SK-N-SH (cell line): ENCODE data around the gene ZDHHC11. TPM values are rescaled to one million over a fixed set of nuclear protein-coding genes. Genes with fewer than 3 reads are reported as not detected.

Source experiments
- CTCF ChIA-PET: fragments of 300-600, 350-600 bp; formaldehyde crosslinking; extraction: SDS; loops from one replicate; lab custom pipeline; 2021; lab: Yijun Ruan, JAX
- POLR2A ChIA-PET: fragments of 350-600 bp; sonication (Branson Sonifier 250); formaldehyde crosslinking; extraction: SDS; loops from one replicate; lab custom pipeline; 2020; ENCODE audit warnings: antibody characterized with exemption, inconsistent platforms; lab: Yijun Ruan, JAX
- DNase-seq: peaks from one replicate; pipeline ENCODE4 v3.0.0; 2012
- H2AFZ ChIP-seq: fragments of 200-600 bp; sonication (generic); 2 replicates; pipeline ENCODE4 v1.8.1; 2016; ENCODE audit warnings: antibody characterized with exemption, mild to moderate bottlenecking, low read depth
- H3F3A ChIP-seq: fragments of 200-600 bp; sonication (generic); replicated peaks from 2 replicates; pipeline ENCODE3; 2016; ENCODE audit warnings: antibody characterized with exemption, mild to moderate bottlenecking; ENCODE audit not compliant: insufficient read depth
- H3K27ac ChIP-seq, 2 experiments: fragments of 200-500 bp in 1 of 2; fragments of 200-600 bp in 1 of 2; sonication (Bioruptor generic) in 1 of 2; sonication (generic), shearing (Covaris generic) in 1 of 2; 2 replicates each; pipeline versions ENCODE4 v1.5.1 to v1.6.1; 2014 to 2016; ENCODE audit warnings: low read depth in 2 of 2, inconsistent platforms in 1 of 2, low read length in 1 of 2, mild to moderate bottlenecking in 1 of 2, mixed read lengths in 1 of 2
- H3K27me3 ChIP-seq: fragments of 200-600 bp; sonication (generic), shearing (Covaris generic); 2 replicates; pipeline ENCODE4 v1.6.1; 2016; ENCODE audit warnings: mixed run types; ENCODE audit not compliant: insufficient read depth
- H3K36me3 ChIP-seq, 2 experiments: fragments of 200-500 bp in 1 of 2; fragments of 200-600 bp in 1 of 2; sonication (Bioruptor generic) in 1 of 2; sonication (generic) in 1 of 2; replicated peaks in 1 of 2; 2 replicates each; pipeline versions ENCODE3 to v1.5.1; 2014 to 2016; ENCODE audit warnings: low read length in 1 of 2, mild to moderate bottlenecking in 1 of 2; ENCODE audit not compliant: insufficient read depth in 2 of 2, control insufficient read depth in 1 of 2
- H3K4me1 ChIP-seq, 2 experiments: fragments of 200-500 bp in 1 of 2; fragments of 200-600 bp in 1 of 2; sonication (Bioruptor generic) in 1 of 2; sonication (generic), shearing (Covaris generic) in 1 of 2; 2 replicates each; pipeline versions ENCODE4 v1.5.1 to v1.6.1; 2014 to 2016; ENCODE audit warnings: low read depth in 1 of 2, low read length in 1 of 2, mixed run types in 1 of 2; ENCODE audit not compliant: insufficient read depth in 2 of 2, control insufficient read depth in 1 of 2
- H3K4me2 ChIP-seq: fragments of 200-600 bp; sonication (generic), shearing (Covaris generic); 2 replicates; pipeline ENCODE4 v1.6.1; 2017; ENCODE audit warnings: mixed run types
- H3K4me3 ChIP-seq, 2 experiments: fragments of 200-500 bp in 1 of 2; fragments of 200-600 bp in 1 of 2; sonication (Bioruptor generic) in 1 of 2; sonication (generic), shearing (Covaris generic) in 1 of 2; 2 replicates each; pipeline versions ENCODE4 v1.5.1 to v1.8.1; 2014 to 2016; ENCODE audit warnings: low read depth in 2 of 2, inconsistent platforms in 1 of 2, low read length in 1 of 2, mild to moderate bottlenecking in 1 of 2, mixed read lengths in 1 of 2, moderate library complexity in 1 of 2
- H3K79me2 ChIP-seq: fragments of 200-600 bp; sonication (generic); 2 replicates; pipeline ENCODE4 v1.8.1; 2017; ENCODE audit warnings: mild to moderate bottlenecking; ENCODE audit not compliant: insufficient read depth
- H3K9ac ChIP-seq: fragments of 200-600 bp; sonication (generic); 2 replicates; pipeline ENCODE4 v1.6.1; 2017; ENCODE audit warnings: mixed run types
- H3K9me2 ChIP-seq: fragments of 200-600 bp; sonication (generic); 2 replicates; pipeline ENCODE4 v1.6.1; 2017; ENCODE audit warnings: mixed run types
- H3K9me3 ChIP-seq: fragments of 200-600 bp; sonication (generic); 2 replicates; pipeline ENCODE4 v1.6.1; 2017; ENCODE audit warnings: mixed run types, mild to moderate bottlenecking, moderate library complexity
- H4K20me1 ChIP-seq: fragments of 200-600 bp; sonication (generic); 2 replicates; pipeline ENCODE4 v1.6.1; 2017; ENCODE audit warnings: mild to moderate bottlenecking, mixed run types; ENCODE audit not compliant: insufficient read depth
- CHD2 ChIP-seq: fragments of 150-350 bp; IDR thresholded peaks from 2 replicates; pipeline ENCODE4 v1.6.1; 2018; ENCODE audit warnings: low read length; ENCODE audit not compliant: partially characterized antibody
- EP300 ChIP-seq, 2 experiments: IDR thresholded peaks; 2 replicates each; pipeline versions ENCODE4 v1.4.0 to v1.6.1; 2012; ENCODE audit warnings: borderline replicate concordance in 1 of 2, low read depth in 1 of 2, low read length in 1 of 2
- FOSL2 ChIP-seq: IDR thresholded peaks from 2 replicates; pipeline ENCODE4 v1.4.0; 2012; ENCODE audit warnings: low read depth, mild to moderate bottlenecking, moderate library complexity, borderline replicate concordance
- GATA2 ChIP-seq: sonication (generic); formaldehyde crosslinking; IDR thresholded peaks from 2 replicates; pipeline ENCODE4 v1.5.0; 2020; ENCODE audit warnings: mild to moderate bottlenecking, missing genetic modification reagents
- JUND ChIP-seq: IDR thresholded peaks from 2 replicates; pipeline ENCODE4 v1.4.0; 2012
- NRF1 ChIP-seq: IDR thresholded peaks from 2 replicates; pipeline ENCODE4 v1.6.1; 2012; ENCODE audit warnings: low read depth, mild to moderate bottlenecking, low read length
- POLR2AphosphoS5 ChIP-seq: IDR thresholded peaks from 2 replicates; pipeline ENCODE4 v1.6.1; 2012; ENCODE audit warnings: low read depth, low read length
- RAD21 ChIP-seq: IDR thresholded peaks from 2 replicates; pipeline ENCODE4 v1.6.1; 2012; ENCODE audit warnings: mild to moderate bottlenecking, low read length
- RFX5 ChIP-seq: IDR thresholded peaks from 2 replicates; pipeline ENCODE4 v1.6.1; 2012; ENCODE audit warnings: mild to moderate bottlenecking, improper control_type of control experiment, low read length
- SMC3 ChIP-seq: IDR thresholded peaks from 2 replicates; pipeline ENCODE4 v1.6.1; 2012; ENCODE audit warnings: low read depth, low read length, improper control_type of control experiment
- TEAD4 ChIP-seq: IDR thresholded peaks from 2 replicates; pipeline ENCODE4 v1.4.0; 2012; ENCODE audit warnings: mild to moderate bottlenecking, borderline replicate concordance; ENCODE audit not compliant: insufficient read depth
- WGBS: methylation state at CpG from one replicate; pipeline ENCODE4 v1.1.6; 2017; ENCODE audit warnings: low lambda C conversion rate; 5-methylcytosine and 5-hydroxymethylcytosine counted together
- polyA plus RNA-seq, 3 experiments: library from polyadenylated mRNA; depleted of rRNA; stranded (reverse); fragments of >200 nt; gene quantifications; 2 replicates each; pipeline ENCODE4 v1.2.3, GENCODE V29; 2012
- TF ChIP-seq, protein P1 (sequence below): IDR thresholded peaks from 2 replicates; pipeline ENCODE4; 2012
- TF ChIP-seq, protein P2 (sequence below): fragments of 150-350 bp; IDR thresholded peaks from 2 replicates; pipeline ENCODE4 v1.6.1; 2017; ENCODE audit warnings: antibody characterized with exemption, low read length, low read depth, borderline replicate concordance
- TF ChIP-seq, protein P3 (sequence below): IDR thresholded peaks from 2 replicates; pipeline ENCODE4 v1.4.0; 2012; ENCODE audit warnings: low read depth, borderline replicate concordance
- TF ChIP-seq, protein P4 (sequence below): IDR thresholded peaks from 2 replicates; pipeline ENCODE4 v1.4.0; 2012; ENCODE audit warnings: low read depth, borderline replicate concordance

Gene ZDHHC11
- polyA plus RNA-seq, 1 of the 3 experiments (the other 2 are of a cell fraction), result 0.76 TPM

DNA sequence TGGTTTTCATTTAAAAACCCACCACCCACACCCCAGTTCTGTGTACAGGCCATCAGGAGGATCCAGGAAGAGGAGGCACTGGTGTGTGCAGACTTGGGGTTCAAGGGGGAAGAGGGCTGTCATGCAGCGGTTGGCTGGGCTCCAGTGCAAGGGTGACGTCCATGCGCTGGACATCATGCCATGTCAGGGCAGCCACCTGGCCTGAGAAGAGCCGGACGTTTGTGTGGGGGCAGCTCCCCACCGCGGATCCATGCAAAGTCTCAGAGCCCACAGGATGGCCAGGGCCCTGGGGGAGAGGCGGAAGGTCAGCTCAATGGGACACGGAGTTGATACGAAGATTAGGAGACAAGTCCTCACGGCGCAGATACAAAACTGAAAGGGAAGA is 30.8 kb upstream of the ZDHHC11 start:
- H3K9me2 ChIP-seq, result no peaks in the 10 kb centered on the region
- CTCF ChIA-PET, result interaction anchor here (1.0 kb wide), 1 partner anchor 210 kb away, joined by 3 read pairs; no protein-coding TSS in a partner anchor
- no peak overlapping the region for H3K4me3 ChIP-seq
- no peaks in the 10 kb centered on the region for H3K9me3 ChIP-seq
- H3K27me3 ChIP-seq, result no peaks in the 10 kb centered on the region
- H3K4me2 ChIP-seq, result no peak overlapping the region
- H3K36me3 ChIP-seq, result peaks cover 40 to 63% of the 10 kb centered on the region in 2 experiments
- no peak overlapping the region for H2AFZ ChIP-seq
- DNase-seq, result no peak
- no peak overlapping the region for H3K27ac ChIP-seq
- peaks cover 5% of the 10 kb centered on the region for H3F3A ChIP-seq
- TF ChIP-seq SMC3 (no peak), RAD21 (no peak), EP300 (IDR thresholded peaks at IDR 0.05; ENCODE audit: borderline replicate concordance in 1 of 2, low read depth in 1 of 2, low read length in 1 of 2) (no peak), TEAD4 (no peak), GATA2 (CRISPR knock-in tag) (no peak), FOSL2 (no peak), POLR2AphosphoS5 (no peak), JUND (no peak), CHD2 (no peak), NRF1 (no peak), RFX5 (no peak)
- TF ChIP-seq, protein P1, sequence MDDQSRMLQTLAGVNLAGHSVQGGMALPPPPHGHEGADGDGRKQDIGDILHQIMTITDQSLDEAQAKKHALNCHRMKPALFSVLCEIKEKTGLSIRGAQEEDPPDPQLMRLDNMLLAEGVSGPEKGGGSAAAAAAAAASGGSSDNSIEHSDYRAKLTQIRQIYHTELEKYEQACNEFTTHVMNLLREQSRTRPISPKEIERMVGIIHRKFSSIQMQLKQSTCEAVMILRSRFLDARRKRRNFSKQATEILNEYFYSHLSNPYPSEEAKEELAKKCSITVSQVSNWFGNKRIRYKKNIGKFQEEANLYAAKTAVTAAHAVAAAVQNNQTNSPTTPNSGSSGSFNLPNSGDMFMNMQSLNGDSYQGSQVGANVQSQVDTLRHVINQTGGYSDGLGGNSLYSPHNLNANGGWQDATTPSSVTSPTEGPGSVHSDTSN, result no peak
- TF ChIP-seq, protein P2, sequence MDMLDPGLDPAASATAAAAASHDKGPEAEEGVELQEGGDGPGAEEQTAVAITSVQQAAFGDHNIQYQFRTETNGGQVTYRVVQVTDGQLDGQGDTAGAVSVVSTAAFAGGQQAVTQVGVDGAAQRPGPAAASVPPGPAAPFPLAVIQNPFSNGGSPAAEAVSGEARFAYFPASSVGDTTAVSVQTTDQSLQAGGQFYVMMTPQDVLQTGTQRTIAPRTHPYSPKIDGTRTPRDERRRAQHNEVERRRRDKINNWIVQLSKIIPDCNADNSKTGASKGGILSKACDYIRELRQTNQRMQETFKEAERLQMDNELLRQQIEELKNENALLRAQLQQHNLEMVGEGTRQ, result no peak
- TF ChIP-seq, protein P3, sequence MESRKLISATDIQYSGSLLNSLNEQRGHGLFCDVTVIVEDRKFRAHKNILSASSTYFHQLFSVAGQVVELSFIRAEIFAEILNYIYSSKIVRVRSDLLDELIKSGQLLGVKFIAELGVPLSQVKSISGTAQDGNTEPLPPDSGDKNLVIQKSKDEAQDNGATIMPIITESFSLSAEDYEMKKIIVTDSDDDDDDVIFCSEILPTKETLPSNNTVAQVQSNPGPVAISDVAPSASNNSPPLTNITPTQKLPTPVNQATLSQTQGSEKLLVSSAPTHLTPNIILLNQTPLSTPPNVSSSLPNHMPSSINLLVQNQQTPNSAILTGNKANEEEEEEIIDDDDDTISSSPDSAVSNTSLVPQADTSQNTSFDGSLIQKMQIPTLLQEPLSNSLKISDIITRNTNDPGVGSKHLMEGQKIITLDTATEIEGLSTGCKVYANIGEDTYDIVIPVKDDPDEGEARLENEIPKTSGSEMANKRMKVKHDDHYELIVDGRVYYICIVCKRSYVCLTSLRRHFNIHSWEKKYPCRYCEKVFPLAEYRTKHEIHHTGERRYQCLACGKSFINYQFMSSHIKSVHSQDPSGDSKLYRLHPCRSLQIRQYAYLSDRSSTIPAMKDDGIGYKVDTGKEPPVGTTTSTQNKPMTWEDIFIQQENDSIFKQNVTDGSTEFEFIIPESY, result no peak
- TF ChIP-seq, protein P4, sequence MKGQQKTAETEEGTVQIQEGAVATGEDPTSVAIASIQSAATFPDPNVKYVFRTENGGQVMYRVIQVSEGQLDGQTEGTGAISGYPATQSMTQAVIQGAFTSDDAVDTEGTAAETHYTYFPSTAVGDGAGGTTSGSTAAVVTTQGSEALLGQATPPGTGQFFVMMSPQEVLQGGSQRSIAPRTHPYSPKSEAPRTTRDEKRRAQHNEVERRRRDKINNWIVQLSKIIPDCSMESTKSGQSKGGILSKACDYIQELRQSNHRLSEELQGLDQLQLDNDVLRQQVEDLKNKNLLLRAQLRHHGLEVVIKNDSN, result no peak
- H4K20me1 ChIP-seq, result peaks cover 30% of the 10 kb centered on the region; the same call in 1 of the 2 replicates
- H3K4me1 ChIP-seq, result no peaks in the 10 kb centered on the region
- no peak overlapping the region for H3K9ac ChIP-seq
- H3K79me2 ChIP-seq, result peaks cover 56% of the 10 kb centered on the region
- POLR2A ChIA-PET, result interaction anchor here (0.6 kb wide), 1 partner anchor 11 kb away, joined by 3 read pairs; the partner anchor contains the start of genes BRD9 and TRIP13
- WGBS, result 94% methylated on average over 12 of the region's 12 CpGs
